IMR-90 (cell line): ENCODE measurements around the gene CD46.

Experiments
- CTCF ChIP-seq: conservative IDR thresholded peaks from 2 replicates; pipeline ENCODE4 v1.5.1; 2012; ENCODE audit warnings: mild to moderate bottlenecking, low read depth, low read length, improper control_type of control experiment
- MAFK ChIP-seq: IDR thresholded peaks from 2 replicates; pipeline ENCODE4 v1.6.1; 2012; ENCODE audit warnings: low read depth, low read length, improper control_type of control experiment
- MXI1 ChIP-seq: IDR thresholded peaks from 2 replicates; pipeline ENCODE4 v1.6.1; 2012; ENCODE audit warnings: low read depth, mild to moderate bottlenecking, low read length, moderate library complexity, borderline replicate concordance
- POLR2A ChIP-seq: IDR thresholded peaks from 2 replicates; pipeline ENCODE4 v1.6.1; 2012; ENCODE audit warnings: mild to moderate bottlenecking, low read depth, low read length

- TF ChIP-seq CTCF (no peak), MXI1 (no peak), POLR2A (no peak), MAFK (no peak)
These were observed 65.3 kb downstream of the CD46 start for GRCh38 chr1:207817166-207817565.
